NCI-H226 (cell line): ENCODE measurements around the gene LDB1.

Source experiments
- DNase-seq: peaks from one replicate; pipeline ENCODE4 v3.0.0-alpha.2; 2015

LDB1 gene, protein sequence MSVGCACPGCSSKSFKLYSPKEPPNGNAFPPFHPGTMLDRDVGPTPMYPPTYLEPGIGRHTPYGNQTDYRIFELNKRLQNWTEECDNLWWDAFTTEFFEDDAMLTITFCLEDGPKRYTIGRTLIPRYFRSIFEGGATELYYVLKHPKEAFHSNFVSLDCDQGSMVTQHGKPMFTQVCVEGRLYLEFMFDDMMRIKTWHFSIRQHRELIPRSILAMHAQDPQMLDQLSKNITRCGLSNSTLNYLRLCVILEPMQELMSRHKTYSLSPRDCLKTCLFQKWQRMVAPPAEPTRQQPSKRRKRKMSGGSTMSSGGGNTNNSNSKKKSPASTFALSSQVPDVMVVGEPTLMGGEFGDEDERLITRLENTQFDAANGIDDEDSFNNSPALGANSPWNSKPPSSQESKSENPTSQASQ

GRCh38 chr10:102120142-102120990 is at the start of gene LDB1:
Gene LDB1 (minus strand): TSS chr10:102120368. CDS start chr10:102120110, 258 bp downstream.
- DNase-seq: peak; percentile 68

DNA sequence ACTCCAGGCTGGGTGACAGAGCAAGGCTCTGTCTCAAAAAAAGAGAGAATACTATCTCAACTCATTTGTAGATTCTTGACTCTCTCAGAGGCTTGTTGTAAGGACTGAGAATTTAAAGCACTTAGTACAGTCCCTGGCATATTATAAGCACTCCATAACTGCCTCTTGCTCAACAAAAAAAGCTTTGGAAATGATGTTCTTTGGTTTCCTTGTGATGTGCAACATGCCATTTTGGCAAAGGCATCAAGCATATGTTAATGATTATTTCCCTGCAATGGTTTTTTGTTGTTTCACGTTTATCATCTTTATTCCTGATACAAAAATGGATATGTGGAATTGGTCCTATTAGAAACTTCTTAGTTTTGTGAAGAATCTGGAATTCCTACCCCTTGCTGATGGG is 47.7 kb upstream of the LDB1 start:
- DNase-seq: no peak

DNA sequence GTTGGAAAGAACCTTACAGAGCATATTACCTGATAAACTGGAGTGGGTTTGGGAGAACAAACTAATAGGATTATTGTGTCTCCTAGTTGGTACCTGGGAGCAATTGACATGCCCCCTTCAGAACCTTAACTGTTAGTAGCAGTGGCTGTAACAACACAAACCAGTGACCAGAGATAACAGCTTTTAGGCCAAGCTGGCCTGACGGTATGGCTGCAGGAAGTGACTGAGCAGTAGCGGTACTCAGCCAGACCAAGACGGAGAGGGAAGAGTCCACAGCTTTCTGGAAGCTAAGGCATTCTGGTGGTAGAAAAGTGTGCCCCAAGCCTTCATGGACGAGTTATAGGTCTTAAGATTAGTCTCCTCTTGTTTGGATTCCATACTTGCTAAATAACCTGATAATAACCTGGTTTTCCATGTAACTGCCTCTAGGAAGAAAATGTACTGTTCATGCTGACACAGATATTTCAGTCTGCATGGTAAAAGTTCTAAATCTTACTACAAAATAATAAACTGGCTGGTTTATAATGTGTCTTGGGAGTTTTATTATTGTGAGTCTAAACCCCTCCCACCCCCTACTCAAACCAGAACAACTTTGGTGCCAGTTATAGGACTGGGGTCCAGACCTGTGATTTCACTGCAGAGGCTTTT is 43.3 kb upstream of the LDB1 start:
- DNase-seq: no peak

GRCh38 chr10:102159831-102160230 is 39.7 kb upstream of the LDB1 start:
- DNase-seq: no peak

GRCh38 chr10:102159051-102159597 is 39.0 kb upstream of the LDB1 start:
- DNase-seq: peak; percentile 10

DNA sequence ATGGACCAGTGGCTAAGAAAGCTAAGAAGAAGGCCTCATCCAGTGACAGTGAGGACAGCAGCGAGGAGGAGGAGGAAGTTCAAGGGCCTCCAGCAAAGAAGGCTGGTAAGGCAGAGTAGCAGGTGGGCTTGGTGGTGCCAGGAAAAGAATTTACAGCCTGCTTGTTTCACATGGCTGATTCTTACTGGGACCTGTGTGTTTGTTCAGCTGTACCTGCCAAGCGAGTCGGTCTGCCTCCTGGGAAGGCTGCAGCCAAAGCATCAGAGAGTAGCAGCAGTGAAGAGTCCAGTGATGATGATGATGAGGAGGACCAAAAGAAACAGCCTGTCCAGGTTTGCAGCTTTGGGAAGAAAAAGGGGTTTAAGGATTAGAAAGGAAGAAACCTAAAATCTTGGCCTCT is 37.1 kb upstream of the LDB1 start:
- no peak for DNase-seq

- DNase-seq: no peak
Measured at GRCh38 chr10:102154466-102155116, 34.4 kb upstream of the LDB1 start.

DNA sequence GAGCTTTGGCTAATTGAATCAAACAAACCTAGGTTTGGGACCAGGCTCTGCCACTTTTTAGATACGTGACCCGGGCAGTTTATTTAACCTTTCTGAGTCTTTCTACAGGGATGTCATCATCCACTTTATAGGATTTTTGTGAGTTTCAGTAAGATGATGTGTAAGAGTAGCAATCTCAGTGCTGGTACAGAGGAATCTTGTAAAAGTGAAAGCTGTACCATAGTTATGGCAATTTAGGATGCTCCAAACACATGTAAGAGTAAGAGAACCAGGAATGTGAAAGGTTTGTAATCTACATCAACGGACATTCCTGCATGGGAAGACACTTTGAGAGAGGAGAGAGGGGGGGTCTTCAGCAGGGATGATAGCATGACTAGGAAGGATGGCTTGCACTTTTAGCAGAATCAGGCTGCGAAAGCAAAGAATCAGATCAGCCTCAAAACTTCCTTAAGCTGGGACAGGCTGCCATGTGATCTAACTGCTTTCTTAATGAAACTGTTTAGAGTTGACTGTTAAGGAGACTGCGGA is 33.0 kb upstream of the LDB1 start:
- DNase-seq: no peak

- DNase-seq: peak; percentile 10
Measured at GRCh38 chr10:102152545-102152890, 32.4 kb upstream of the LDB1 start.

DNA sequence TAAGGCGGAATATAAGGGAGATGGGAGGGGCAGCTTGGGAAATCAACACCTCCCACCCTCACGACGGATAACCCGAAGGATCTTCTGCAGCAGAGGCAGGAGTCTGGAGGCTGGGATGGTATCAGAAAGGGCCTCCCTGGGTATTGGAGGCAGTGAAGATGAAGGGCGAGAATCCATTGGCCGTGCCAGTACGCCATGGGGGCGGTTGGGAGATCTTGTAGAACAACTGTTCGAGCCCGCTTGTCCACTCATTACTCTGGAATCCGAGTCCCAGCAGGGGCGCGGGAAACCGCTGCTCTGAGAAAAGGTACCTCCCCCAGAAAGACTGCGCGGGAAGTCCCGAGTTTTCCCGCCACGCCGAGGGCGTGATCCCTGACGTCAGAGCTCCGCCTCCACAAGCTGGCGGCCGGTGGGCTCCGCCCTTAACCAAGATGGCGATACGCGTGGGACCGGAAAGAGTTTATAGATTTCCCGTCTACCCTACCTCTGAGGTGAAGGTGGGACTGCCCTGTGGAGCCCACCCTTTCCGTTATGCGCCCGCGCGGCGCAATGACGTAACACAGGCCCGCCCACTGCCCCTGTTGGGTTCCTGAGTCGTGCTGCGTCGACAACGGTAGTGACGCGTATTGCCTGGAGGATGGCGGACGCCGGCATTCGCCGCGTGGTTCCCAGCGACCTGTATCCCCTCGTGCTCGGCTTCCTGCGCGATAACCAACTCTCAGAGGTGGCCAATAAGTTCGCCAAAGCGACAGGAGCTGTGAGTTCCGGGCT is 31.8 kb upstream of the LDB1 start, which contains the start of gene NOLC1:
TSS of gene NOLC1 (plus strand) at position 616 of the 771 bp plus-strand sequence. CDS start at position 638, 22 bp downstream.
- DNase-seq: peak; percentile 99

DNA sequence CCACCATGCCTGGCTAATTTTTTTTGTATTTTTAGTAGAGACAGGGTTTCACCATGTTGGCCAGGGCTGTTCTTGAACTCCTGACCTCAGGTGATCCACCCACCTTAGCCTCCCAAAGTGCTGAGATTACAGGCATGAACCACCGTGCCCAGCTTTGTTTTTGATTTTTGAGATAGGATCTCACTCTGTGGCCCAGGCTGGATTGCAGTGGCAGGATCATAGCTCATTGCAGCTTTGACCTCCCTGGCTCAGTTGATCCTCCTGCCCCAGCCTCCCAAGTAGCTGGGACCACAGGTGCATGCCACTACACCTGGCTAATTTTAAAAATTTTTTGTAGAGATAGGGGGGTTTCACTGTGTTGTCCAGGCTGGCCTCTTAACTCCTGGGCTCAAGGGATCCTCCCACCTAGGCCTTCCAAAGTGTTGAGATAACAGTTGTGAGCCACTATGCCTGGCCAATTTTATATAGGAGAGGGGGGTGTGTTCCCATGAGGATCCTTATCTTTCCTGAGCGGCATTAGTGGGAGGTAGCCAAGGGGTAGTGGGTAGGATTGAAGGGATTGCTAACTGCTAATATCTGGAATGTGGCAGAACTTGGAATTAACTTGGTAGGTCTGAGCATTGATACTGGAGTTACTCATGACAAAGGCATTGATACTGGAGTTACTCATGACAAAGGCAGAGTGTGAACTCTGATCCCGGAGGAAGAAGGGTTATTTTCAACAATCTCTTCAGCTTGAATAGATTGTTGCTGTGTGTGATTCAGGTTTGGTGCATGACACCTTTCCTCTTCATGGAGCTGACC is 31.0 kb upstream of the LDB1 start:
- peak; percentile 93 for DNase-seq

DNA sequence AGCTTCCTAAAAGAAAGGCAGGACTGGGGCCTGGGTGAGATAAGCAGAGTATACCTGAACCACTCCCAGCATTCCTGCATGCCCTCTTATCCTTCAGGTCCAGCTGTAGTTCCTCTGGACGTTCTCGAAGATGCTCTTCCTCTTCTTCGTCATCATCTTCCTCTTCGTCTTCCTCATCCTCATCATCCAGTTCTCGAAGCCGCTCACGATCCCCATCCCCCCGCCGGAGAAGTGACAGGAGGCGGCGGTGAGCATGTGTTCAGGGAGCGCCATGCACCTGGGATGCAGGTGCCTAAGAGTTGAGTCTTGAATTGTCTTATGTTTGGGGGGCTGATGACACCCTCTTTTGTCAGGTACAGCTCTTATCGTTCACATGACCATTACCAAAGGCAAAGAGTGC is 28.1 kb upstream of the LDB1 start:
- DNase-seq: no peak

DNA sequence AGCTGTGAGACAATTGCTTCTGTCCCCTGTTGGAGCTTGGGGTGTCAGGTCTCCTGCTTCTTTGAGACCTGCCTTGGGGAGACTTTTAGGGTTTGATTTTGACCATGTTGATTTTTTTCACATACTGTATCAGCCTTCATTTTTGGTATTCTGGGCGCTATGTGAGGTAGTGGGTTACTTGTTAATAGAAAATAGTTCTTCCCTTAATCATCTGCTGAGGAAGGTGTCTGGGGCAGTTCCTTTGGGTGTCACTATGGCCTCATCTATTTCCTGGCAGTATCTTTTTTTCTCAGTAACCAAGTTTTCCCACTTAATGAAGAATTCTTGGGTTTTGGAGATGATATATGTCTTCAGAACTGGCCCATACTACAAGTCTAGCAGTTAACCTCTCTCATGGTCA is 27.4 kb upstream of the LDB1 start:
- no peak for DNase-seq

DNA sequence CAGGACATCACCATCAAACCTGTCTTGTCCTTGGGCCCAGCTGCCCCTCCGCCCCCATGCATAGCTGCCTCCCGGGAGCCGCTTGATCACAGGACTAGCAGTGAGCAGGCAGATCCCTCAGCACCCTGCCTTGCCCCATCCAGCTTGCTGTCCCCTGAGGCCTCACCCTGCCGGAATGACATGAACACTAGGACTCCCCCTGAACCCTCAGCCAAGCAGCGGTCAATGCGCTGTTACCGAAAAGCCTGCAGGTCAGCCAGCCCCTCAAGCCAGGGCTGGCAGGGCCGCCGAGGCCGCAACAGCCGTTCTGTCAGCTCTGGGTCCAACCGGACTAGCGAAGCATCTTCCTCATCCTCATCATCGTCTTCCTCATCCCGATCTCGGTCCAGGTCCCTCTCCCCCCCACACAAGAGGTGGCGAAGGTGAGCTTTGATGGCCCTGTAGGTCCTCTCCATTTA is 26.8 kb upstream of the LDB1 start:
- no peak for DNase-seq

DNA sequence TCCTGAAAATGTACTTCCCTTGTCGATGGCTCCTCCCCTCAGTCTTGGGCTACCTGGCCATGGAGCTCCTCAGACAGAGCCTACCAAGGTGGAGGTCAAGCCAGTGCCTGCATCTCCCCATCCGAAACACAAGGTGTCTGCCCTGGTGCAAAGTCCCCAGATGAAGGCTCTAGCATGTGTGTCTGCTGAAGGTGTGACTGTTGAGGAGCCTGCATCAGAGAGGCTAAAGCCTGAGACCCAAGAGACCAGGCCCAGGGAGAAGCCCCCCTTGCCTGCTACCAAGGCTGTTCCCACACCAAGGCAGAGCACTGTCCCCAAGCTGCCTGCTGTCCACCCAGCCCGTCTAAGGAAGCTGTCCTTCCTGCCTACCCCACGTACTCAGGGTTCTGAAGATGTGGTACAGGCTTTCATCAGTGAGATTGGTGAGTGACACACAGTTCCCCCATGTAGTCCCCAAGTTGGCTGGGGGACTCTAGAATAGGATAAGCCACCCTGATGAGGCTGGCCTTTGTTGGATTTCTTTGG is 21.5 kb upstream of the LDB1 start:
- DNase-seq: no peak

DNA sequence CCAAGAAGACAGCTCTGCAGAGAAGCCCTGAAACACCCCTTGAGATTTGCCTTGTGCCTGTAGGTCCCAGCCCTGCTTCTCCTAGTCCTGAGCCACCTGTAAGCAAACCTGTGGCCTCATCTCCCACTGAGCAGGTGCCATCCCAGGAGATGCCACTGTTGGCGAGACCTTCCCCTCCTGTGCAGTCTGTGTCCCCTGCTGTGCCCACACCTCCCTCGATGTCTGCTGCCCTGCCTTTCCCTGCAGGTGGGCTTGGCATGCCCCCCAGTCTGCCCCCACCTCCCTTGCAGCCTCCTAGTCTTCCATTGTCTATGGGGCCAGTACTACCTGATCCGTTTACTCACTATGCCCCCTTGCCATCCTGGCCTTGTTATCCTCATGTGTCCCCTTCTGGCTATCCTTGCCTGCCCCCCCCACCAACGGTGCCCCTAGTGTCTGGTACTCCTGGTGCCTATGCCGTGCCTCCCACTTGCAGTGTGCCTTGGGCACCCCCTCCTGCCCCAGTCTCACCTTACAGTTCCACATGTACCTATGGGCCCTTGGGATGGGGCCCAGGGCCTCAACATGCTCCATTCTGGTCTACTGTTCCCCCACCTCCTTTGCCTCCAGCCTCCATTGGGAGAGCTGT is 20.9 kb upstream of the LDB1 start:
- no peak for DNase-seq

- no peak for DNase-seq
Measured at GRCh38 chr10:102140218-102140617, 20.1 kb upstream of the LDB1 start.

GRCh38 chr10:102139281-102140110 is 19.3 kb upstream of the LDB1 start:
- DNase-seq: no peak
